ENCODE data around the gene TMX2.

Gene TMX2

GRCh38 chr11:57771365-57771764 lies 59.0 kb downstream of the TMX2 start:
- DNase-seq: no peak

GRCh38 chr11:57772562-57772961 lies 60.2 kb downstream of the TMX2 start:
- no peak for DNase-seq

- no peak for DNase-seq
Observed at GRCh38 chr11:57773026-57773598, 60.7 kb downstream of the TMX2 start.

- no peak for DNase-seq
Observed at GRCh38 chr11:57775491-57775890, 63.1 kb downstream of the TMX2 start.

GRCh38 chr11:57776031-57776521 lies 63.7 kb downstream of the TMX2 start:
- DNase-seq: no peak

- no peak for DNase-seq
Observed at GRCh38 chr11:57776577-57777210, 64.3 kb downstream of the TMX2 start.

- no peak for DNase-seq
Observed at GRCh38 chr11:57777969-57778317, 65.5 kb downstream of the TMX2 start.

- DNase-seq: peak; percentile 90
Observed at GRCh38 chr11:57778318-57779037, 66.1 kb downstream of the TMX2 start.

- DNase-seq: no peak
Observed at GRCh38 chr11:57779276-57779675, 66.9 kb downstream of the TMX2 start.

- no peak for DNase-seq
Observed at GRCh38 chr11:57781529-57781943, 69.1 kb downstream of the TMX2 start.

GRCh38 chr11:57785072-57785471 lies 72.7 kb downstream of the TMX2 start:
- no peak for DNase-seq

- DNase-seq: no peak
Observed at GRCh38 chr11:57786436-57786835, 74.0 kb downstream of the TMX2 start.

GRCh38 chr11:57787006-57787604 lies 74.7 kb downstream of the TMX2 start:
- DNase-seq: no peak

- no peak for DNase-seq
Observed at GRCh38 chr11:57787920-57788702, 75.7 kb downstream of the TMX2 start.

GRCh38 chr11:57788703-57789088 lies 76.3 kb downstream of the TMX2 start:
- DNase-seq: no peak

Measured in DMS79 treated with DMSO at 0.1 percent for 48 hours (cell line).